ENCODE data around the gene LY6G6C.
A peak's percentile ranks its signal among the peaks of the same experiment; 100 is the strongest.

The LY6G6C gene

DNA sequence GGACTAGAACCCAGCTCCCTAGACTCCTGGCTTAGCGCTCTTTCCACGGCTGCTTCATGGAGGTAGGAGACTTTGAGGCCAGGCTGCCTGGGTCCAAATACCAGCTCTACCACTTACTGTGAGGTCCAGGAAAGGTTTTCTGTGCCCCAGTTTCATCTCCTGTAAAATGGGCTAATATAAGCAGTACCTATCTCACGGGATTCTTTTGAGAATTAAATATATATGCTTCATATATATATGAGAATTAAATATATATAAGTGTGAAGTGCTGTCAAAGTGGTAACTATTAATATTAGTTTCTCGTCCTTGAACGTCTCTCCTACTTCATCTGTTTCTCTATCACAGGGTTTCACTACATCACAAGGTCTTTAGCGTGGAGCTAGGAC, 30.5 kb downstream of the LY6G6C start:
- Histone ChIP-seq H3K9me3 (ENCODE audit: control insufficient read depth, low read length) (no peaks in the 10 kb centered on the region), H3K9ac (ENCODE audit: low read length) (no peak overlapping the region), H3K4me3 (ENCODE audit: low read length) (no peak overlapping the region), H3K27me3 (ENCODE audit: control insufficient read depth, insufficient read depth, low read length) (no peaks in the 10 kb centered on the region), H3K36me3 (ENCODE audit: control insufficient read depth, insufficient read depth, low read length) (peaks cover 28% of the 10 kb centered on the region), H3K4me1 (ENCODE audit: control insufficient read depth, insufficient read depth, low read length) (peaks cover 21% of the 10 kb centered on the region)

DNA sequence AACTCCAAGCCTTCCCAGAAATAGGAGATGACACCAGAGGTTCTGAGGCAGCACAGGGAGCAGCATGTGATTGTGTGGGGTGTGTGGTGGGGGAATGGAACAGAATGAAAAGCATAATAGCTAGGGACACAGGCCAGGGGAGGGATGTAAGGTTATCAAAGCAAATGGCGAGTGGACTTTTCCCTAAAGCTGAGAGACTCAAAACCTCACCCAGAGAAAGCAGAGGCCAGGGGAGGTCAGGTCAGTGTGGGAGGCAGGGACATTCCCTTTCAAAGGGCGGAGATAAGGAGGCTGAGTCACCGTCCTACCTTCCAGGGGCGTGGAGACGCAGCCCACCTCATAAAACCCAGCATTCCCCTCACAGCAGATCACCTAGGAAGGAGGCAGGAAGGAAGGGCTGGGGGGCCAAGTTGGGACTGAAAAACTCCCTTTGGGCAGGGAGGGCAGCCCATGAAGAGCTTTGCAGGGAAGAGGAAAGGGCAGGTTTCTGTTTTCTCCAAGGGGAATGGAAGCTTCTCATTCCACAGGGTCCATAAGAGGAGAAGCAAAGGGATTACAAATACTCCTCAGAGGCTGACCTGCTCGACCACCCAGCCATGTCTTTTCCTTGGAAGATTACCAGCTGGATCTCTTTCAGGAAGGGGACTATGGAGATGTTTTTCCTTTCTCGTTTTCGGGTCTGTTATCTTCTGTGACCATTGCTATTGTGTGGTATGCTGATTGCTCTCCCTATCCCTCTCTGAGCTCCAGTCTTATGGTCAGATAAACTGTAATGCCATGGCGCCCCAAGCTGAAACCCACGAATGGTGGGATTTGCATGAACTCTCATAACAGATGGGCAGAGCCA, 31.1 kb downstream of the LY6G6C start:
- Histone ChIP-seq H3K36me3 (ENCODE audit: control insufficient read depth, insufficient read depth, low read length) (peaks cover 30% of the 10 kb centered on the region), H3K9me3 (ENCODE audit: control insufficient read depth, low read length) (no peaks in the 10 kb centered on the region), H3K27me3 (ENCODE audit: control insufficient read depth, insufficient read depth, low read length) (no peaks in the 10 kb centered on the region), H3K4me3 (ENCODE audit: low read length) (no peak overlapping the region), H3K9ac (ENCODE audit: low read length) (peak overlapping the region; percentile 11), H3K4me1 (ENCODE audit: control insufficient read depth, insufficient read depth, low read length) (peaks cover 21% of the 10 kb centered on the region)

DNA sequence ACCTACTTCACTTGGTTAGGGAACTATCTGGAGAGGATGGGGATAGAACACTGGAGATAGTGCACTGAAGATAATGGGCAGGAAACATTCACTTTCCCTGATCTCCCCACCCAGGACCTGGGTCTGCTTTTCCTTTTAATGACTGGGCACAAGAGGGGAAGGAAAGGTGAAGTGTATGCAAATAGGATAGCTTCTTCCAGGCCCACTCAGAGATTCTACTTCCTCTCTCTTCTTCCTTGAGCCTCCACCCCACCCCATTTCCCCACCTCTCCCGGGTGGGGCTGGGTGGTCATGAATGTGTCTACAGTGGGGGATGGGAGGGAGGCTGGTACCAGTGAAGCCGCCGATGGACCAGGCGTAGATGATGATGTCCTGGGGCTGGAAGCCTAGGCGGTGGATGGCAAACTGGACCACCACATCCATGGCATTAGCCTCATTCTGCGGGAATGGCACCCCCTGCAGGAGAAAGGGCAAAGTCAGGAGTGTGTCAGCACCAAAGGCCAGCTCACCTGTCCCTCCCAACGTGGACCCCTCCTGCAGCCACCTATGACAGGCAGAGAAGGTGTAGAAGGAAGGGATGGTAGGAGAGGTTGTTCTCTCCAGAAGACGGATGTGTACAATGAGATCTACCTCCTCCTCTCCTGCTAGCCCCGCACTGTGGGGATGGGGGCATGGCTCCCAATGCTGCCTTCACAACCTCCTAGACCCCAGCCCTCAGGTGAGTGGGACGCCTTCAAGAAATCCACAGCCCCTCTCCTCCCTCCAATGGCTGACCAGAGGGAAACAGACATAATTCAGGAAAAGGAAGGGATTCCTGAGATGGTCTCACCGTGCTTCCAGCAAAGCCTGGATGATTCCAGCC, 32.1 kb downstream of the LY6G6C start:
- no peaks in the 10 kb centered on the region for H3K9me3 ChIP-seq (ENCODE audit: control insufficient read depth, low read length)
- peaks cover 21% of the 10 kb centered on the region for H3K4me1 ChIP-seq (ENCODE audit: control insufficient read depth, insufficient read depth, low read length)
- H3K4me3 ChIP-seq (ENCODE audit: low read length), result no peak overlapping the region
- peaks cover 30% of the 10 kb centered on the region for H3K36me3 ChIP-seq (ENCODE audit: control insufficient read depth, insufficient read depth, low read length)
- H3K9ac ChIP-seq (ENCODE audit: low read length), result peak overlapping the region; percentile 11
- no peaks in the 10 kb centered on the region for H3K27me3 ChIP-seq (ENCODE audit: control insufficient read depth, insufficient read depth, low read length)

DNA sequence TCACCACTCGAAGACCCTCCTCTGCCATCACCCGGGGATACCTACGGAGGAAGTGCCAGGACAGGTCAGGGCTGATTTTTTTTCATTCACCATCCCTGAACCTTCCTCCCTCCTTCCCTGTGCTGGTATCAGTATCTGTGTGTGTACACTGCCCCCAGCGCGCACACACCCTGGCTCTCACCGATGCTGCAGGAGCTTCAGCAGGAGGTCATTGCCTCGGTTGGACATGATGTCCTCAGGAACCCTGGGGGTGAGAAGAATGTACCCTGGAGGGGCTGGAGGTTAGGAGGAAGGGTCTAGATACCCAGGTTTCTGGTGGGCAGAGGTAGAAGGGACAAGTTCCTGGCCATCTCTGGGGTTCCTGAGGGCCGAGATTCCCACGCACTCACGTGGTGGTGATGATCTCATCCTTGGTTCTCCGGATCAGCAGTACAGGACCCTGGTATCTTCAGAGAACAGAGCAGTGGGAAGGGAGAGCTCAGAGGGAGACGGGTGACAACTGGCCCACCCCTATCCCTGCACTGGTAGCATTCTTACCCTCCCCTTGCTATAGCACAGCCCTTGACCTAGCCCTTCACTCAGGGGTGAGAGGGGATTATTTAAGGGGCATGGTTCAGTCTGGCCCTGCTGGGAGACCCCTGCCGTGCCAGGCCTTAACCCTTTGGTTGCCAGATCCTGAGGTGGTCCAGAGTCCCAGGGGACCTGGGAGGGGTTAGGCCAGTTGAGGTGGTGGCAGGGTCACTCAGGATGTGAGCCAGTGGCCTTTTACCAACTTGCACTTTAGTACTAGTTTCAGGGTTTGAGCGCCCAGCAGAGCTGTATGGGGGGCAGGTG, 33.5 kb downstream of the LY6G6C start:
- Histone ChIP-seq H3K4me3 (ENCODE audit: low read length) (no peak overlapping the region), H3K4me1 (ENCODE audit: control insufficient read depth, insufficient read depth, low read length) (peaks cover 29% of the 10 kb centered on the region), H3K9ac (ENCODE audit: low read length) (no peak overlapping the region), H3K9me3 (ENCODE audit: control insufficient read depth, low read length) (no peaks in the 10 kb centered on the region), H3K36me3 (ENCODE audit: control insufficient read depth, insufficient read depth, low read length) (peaks cover 30% of the 10 kb centered on the region), H3K27me3 (ENCODE audit: control insufficient read depth, insufficient read depth, low read length) (no peaks in the 10 kb centered on the region)

DNA sequence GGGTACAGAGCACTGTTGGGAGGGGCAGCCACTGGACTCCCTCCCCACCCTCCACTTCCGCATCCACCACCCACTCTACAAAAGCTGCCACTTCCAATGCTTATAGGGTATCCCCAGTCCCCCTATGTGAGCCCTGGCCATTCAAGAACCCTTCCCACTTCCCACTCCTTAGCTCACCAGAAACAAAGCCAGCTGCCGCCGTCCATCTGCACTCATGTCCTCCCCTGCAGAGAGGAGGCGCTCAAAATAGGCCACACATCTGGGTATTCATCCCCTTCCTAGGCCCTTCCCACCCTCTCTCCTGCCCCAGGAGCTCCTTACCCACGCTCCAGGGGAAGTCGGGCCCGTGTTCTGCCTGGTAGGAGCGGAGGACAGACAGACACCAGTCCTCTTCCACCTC, 34.2 kb downstream of the LY6G6C start:
- H3K9me3 ChIP-seq (ENCODE audit: control insufficient read depth, low read length), result no peaks in the 10 kb centered on the region
- no peak overlapping the region for H3K9ac ChIP-seq (ENCODE audit: low read length)
- no peaks in the 10 kb centered on the region for H3K27me3 ChIP-seq (ENCODE audit: control insufficient read depth, insufficient read depth, low read length)
- H3K4me3 ChIP-seq (ENCODE audit: low read length), result no peak overlapping the region
- peaks cover 30% of the 10 kb centered on the region for H3K36me3 ChIP-seq (ENCODE audit: control insufficient read depth, insufficient read depth, low read length)
- peaks cover 29% of the 10 kb centered on the region for H3K4me1 ChIP-seq (ENCODE audit: control insufficient read depth, insufficient read depth, low read length)

DNA sequence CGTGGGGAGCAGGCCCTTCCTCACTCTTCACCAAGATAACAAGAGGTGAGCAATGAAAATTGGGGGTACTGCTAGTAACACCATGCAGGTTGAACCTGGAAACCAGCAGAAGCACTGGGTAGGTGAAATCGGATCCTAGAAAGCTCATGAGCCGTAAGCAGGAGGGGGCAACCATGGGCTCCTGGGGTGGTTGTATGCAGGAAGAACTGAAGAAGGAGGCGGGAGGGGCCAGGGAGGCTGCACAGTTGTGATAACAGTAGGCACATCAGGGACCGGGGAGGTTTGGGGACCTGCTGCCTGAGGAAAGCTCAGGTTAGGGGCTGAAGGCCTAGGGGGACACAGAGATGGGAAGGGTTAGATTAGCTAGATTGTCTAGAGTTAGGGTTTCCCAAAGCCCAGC, 35.1 kb downstream of the LY6G6C start:
- no peaks in the 10 kb centered on the region for H3K9me3 ChIP-seq (ENCODE audit: control insufficient read depth, low read length)
- H3K36me3 ChIP-seq (ENCODE audit: control insufficient read depth, insufficient read depth, low read length), result peaks cover 30% of the 10 kb centered on the region
- no peaks in the 10 kb centered on the region for H3K27me3 ChIP-seq (ENCODE audit: control insufficient read depth, insufficient read depth, low read length)
- peaks cover 33% of the 10 kb centered on the region for H3K4me1 ChIP-seq (ENCODE audit: control insufficient read depth, insufficient read depth, low read length)
- no peak overlapping the region for H3K4me3 ChIP-seq (ENCODE audit: low read length)
- no peak overlapping the region for H3K9ac ChIP-seq (ENCODE audit: low read length)

DNA sequence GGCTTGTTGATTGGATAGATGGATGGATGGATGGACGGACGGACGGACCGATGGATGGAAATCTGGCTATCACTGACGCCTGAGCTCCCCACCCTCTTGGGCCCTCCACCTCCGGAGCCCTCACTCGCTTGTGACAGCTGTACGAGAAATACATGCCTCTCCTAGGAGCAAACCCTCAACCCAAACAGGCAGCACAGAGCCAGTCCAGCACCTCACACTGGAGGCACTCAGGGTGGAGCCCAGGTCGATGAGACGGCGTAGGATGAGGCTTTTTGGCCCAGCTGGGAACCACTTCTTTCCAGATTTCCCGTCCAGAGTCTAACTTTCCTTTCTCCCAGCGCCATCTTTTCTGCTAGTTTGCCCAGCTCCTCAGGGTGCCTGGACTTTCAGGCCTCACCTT, 38.0 kb downstream of the LY6G6C start:
- H3K4me3 ChIP-seq (ENCODE audit: low read length), result no peak overlapping the region

DNA sequence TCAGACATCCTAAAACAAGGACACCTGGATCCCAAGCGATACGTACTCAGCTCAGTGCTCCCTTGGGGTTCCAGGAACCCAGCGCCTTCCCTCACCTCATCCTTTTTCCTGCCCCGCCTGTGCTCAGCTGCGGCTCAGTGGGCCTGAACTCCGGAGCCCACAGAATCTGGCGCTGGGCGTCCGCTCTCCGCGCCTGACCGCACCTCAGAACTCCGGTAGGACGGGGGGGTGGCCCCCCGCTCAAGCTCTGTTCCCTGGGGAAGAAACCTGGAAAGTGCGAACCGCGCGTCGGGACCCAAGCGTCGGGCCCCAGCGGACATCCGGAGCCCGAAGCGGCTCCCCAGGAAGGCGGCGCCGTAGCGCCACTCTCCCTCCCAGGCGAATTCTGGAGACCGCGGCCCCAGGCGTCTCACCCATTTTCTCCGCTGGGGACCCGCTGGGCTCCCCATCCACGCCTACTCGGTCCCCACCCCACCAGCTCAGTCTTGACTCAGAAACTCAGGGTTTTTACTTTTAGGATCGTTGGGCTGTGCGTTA, 40.3 kb downstream of the LY6G6C start:
- Histone ChIP-seq H3K27me3 (ENCODE audit: control insufficient read depth, insufficient read depth, low read length) (no peaks in the 10 kb centered on the region), H3K9me3 (ENCODE audit: control insufficient read depth, low read length) (no peaks in the 10 kb centered on the region), H3K9ac (ENCODE audit: low read length) (peak overlapping the region; percentile 71), H3K4me3 (ENCODE audit: low read length) (peak overlapping the region; percentile 40), H3K4me1 (ENCODE audit: control insufficient read depth, insufficient read depth, low read length) (peaks cover 19% of the 10 kb centered on the region), H3K36me3 (ENCODE audit: control insufficient read depth, insufficient read depth, low read length) (peaks cover 3% of the 10 kb centered on the region)

More for the DNA sequence above, 38.0 kb downstream of the LY6G6C start:
- peaks cover 14% of the 10 kb centered on the region for H3K36me3 ChIP-seq (ENCODE audit: control insufficient read depth, insufficient read depth, low read length)
- H3K4me1 ChIP-seq (ENCODE audit: control insufficient read depth, insufficient read depth, low read length), result peaks cover 19% of the 10 kb centered on the region
- H3K9ac ChIP-seq (ENCODE audit: low read length), result peak overlapping the region; percentile 67
- no peaks in the 10 kb centered on the region for H3K9me3 ChIP-seq (ENCODE audit: control insufficient read depth, low read length)
- H3K27me3 ChIP-seq (ENCODE audit: control insufficient read depth, insufficient read depth, low read length), result no peaks in the 10 kb centered on the region

DNA sequence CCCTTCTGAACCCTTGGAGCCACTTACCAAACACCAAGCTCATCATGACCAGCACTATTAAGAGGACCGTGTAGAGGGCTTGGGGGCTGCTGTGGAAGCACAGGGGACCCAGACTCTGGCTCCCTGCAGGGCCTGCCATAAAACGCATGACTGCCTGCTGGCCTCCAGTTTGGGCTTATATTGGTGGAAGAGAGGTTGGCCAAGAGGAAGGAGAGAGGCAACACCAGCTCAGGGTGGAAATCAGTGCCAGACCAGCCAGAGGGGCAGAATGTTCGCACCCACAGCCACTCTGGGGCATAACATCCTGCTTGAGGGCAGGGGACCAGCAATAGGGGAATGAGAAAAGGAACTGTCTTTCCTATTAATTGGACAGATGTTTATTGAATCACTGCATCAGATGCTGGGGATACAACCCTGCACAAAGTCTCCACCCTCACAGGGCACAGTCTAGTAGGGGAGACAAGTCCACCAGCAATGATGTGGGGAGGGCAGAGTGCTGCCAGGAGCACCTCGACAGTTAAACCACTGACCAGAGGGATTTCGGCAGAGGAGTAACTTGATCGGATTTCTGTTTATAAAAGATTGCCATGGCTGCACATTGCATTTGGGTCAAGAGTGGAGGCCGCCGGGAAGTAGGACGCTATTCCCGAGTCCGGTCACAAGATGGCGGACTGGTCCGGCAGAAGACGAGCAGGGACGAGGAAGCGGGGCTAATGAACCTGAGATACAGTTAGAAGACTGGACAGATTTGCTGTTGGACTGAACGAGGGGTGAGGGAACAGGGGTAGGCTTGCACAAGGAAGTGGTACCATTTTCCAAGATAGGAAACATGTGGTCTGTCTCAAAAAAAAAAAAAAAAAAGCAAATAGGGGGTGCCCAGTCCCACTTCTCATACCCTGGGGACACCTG, 41.1 kb downstream of the LY6G6C start, which contains the start of gene LY6G5C:
Gene LY6G5C, minus strand, starts transcription at position 842 of the 909 bp plus-strand sequence. Its CDS starts 694 bp downstream, at position 148.
- no peaks in the 10 kb centered on the region for H3K36me3 ChIP-seq (ENCODE audit: control insufficient read depth, insufficient read depth, low read length)
- peak within 1 kb of the TSS; percentile 71 for H3K9ac ChIP-seq (ENCODE audit: low read length)
- peak within 1 kb of the TSS; percentile 40 for H3K4me3 ChIP-seq (ENCODE audit: low read length)
- peaks cover 19% of the 10 kb centered on the region for H3K4me1 ChIP-seq (ENCODE audit: control insufficient read depth, insufficient read depth, low read length)
- no peaks in the 10 kb centered on the region for H3K9me3 ChIP-seq (ENCODE audit: control insufficient read depth, low read length)
- no peaks in the 10 kb centered on the region for H3K27me3 ChIP-seq (ENCODE audit: control insufficient read depth, insufficient read depth, low read length)

DNA sequence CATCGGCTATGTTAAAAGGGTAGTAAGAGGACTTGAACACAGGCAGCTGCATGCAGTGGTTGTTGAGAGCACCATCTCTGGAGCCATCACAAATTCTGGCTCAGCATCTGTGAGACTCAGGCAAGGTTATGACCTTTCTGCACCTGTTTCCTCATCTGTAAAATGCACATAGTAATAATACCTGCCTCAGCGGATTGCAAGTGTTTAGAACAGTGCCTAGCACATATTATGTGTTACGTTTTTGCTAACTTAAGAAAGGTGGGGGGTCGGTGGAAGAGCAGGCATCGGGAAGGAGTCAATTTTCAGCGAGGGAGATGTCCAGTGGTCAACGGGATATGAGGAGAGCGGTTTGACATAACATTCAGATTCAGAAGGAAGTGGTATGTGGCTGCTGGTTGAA, 43.6 kb downstream of the LY6G6C start:
- Histone ChIP-seq H3K9me3 (ENCODE audit: control insufficient read depth, low read length) (no peaks in the 10 kb centered on the region), H3K36me3 (ENCODE audit: control insufficient read depth, insufficient read depth, low read length) (no peaks in the 10 kb centered on the region), H3K4me1 (ENCODE audit: control insufficient read depth, insufficient read depth, low read length) (peaks cover 11% of the 10 kb centered on the region), H3K27me3 (ENCODE audit: control insufficient read depth, insufficient read depth, low read length) (no peaks in the 10 kb centered on the region), H3K4me3 (ENCODE audit: low read length) (no peak overlapping the region), H3K9ac (ENCODE audit: low read length) (no peak overlapping the region)

DNA sequence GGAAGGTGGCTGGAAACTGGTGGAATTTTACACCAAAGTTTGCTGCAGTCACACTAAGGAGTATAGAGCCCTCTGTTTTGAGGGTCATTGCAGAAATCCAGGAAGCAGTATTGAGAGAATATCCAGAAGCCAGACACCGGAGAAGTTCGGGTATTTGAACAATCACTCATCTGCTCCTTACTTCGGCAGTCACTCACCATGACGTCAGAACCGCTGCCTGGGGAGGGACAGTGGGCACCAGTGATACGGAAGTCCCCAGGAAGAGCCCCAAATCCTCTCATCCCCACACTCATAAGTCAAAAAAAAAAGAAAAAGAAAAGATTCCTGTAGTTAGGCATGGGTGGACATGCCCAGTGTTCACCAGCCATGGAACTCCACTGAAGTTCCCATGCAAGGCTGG, 44.6 kb downstream of the LY6G6C start:
- Histone ChIP-seq H3K9me3 (ENCODE audit: control insufficient read depth, low read length) (no peaks in the 10 kb centered on the region), H3K27me3 (ENCODE audit: control insufficient read depth, insufficient read depth, low read length) (no peaks in the 10 kb centered on the region), H3K4me3 (ENCODE audit: low read length) (no peak overlapping the region), H3K4me1 (ENCODE audit: control insufficient read depth, insufficient read depth, low read length) (peaks cover 11% of the 10 kb centered on the region), H3K9ac (ENCODE audit: low read length) (no peak overlapping the region), H3K36me3 (ENCODE audit: control insufficient read depth, insufficient read depth, low read length) (peaks cover 3% of the 10 kb centered on the region)
